ENCODE data around the gene SMYD3.

The SMYD3 gene

GRCh38 chr1:246460406-246460805 is 46.7 kb downstream of the SMYD3 start:
- Mint-ChIP-seq H3K36me3 (peaks cover 10% of the 10 kb centered on the region), H3K27ac (no peak overlapping the region), H3K9me3 (ENCODE audit: low read depth) (no peaks in the 10 kb centered on the region), H3K4me3 (no peak overlapping the region), H3K4me1 (ENCODE audit: low read depth) (peaks cover 30% of the 10 kb centered on the region), H3K27me3 (no peaks in the 10 kb centered on the region)

GRCh38 chr1:246459221-246459620 is 47.9 kb downstream of the SMYD3 start:
- H3K4me1 Mint-ChIP-seq (ENCODE audit: low read depth): peaks cover 31% of the 10 kb centered on the region
- peaks cover 10% of the 10 kb centered on the region for H3K36me3 Mint-ChIP-seq
- no peaks in the 10 kb centered on the region for H3K9me3 Mint-ChIP-seq (ENCODE audit: low read depth)
- H3K4me3 Mint-ChIP-seq: no peak overlapping the region
- H3K27ac Mint-ChIP-seq: no peak overlapping the region
- H3K27me3 Mint-ChIP-seq: no peaks in the 10 kb centered on the region

DNA sequence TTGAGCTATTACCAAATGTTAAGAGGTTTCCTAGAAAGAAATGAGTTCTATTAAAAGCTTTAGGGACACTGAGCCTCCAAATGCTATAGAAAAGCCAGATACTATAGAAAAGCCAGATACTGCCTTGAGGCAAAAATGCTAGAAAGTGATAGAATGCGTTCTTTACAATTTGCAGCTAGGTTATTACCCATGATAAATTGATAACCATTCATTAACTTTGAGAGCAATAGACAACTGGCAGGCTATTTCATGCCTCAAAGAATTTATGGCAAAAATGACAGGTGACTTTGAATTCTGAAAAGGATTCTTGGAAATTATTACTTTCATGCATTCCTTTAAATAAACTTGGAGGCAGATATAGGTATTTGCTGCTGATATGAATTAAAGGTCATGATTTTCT is 51.6 kb downstream of the SMYD3 start:
- H3K4me1 Mint-ChIP-seq (ENCODE audit: low read depth): peaks cover 28% of the 10 kb centered on the region

GRCh38 chr1:246454655-246455054 is 52.4 kb downstream of the SMYD3 start:
- Mint-ChIP-seq H3K27ac (no peak overlapping the region), H3K4me1 (ENCODE audit: low read depth) (peaks cover 22% of the 10 kb centered on the region)

More for the DNA sequence above, 51.6 kb downstream of the SMYD3 start:
- Mint-ChIP-seq H3K36me3 (peaks cover 10% of the 10 kb centered on the region), H3K27ac (no peak overlapping the region), H3K4me3 (no peak overlapping the region), H3K9me3 (ENCODE audit: low read depth) (no peaks in the 10 kb centered on the region), H3K27me3 (no peaks in the 10 kb centered on the region)

DNA sequence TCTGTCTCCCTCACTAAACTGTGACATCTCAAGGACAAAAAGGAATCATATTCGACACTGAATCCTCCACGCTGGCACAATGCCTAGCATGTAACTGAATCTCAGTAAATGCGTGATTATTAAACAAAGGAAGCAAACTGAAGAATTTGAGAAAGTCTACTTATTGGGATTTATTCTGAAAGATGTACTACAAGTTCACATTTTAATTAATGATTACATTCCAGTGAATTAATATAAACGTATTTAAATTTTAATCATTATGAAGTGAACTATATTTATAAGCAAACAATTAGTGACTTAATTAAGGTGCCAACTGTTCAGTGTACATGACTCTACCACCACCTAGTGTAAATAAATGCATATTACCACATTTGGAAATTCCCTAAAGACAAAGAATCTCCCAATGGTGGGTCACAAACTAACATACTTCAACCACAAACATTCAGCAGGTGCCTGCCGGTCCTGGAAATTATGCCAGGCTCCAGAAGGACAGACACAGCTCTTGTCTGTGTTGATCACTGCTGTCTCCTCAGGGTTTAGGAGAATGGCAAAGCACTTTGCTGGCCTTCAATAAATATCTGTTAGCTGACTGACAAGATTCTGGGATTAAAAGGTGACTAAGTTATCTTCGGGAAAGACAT is 56.3 kb downstream of the SMYD3 start:
- Mint-ChIP-seq H3K27me3 (no peaks in the 10 kb centered on the region), H3K36me3 (peaks cover 6% of the 10 kb centered on the region), H3K4me1 (ENCODE audit: low read depth) (peaks cover 4% of the 10 kb centered on the region), H3K9me3 (ENCODE audit: low read depth) (no peaks in the 10 kb centered on the region), H3K27ac (no peak overlapping the region), H3K4me3 (no peak overlapping the region)

More at GRCh38 chr1:246454655-246455054, 52.4 kb downstream of the SMYD3 start:
- Mint-ChIP-seq H3K9me3 (ENCODE audit: low read depth) (no peaks in the 10 kb centered on the region), H3K27me3 (no peaks in the 10 kb centered on the region), H3K4me3 (no peak overlapping the region), H3K36me3 (peaks cover 7% of the 10 kb centered on the region)

- Mint-ChIP-seq H3K4me3 (no peak overlapping the region), H3K9me3 (ENCODE audit: low read depth) (no peaks in the 10 kb centered on the region)
Observed at GRCh38 chr1:246448373-246448772, 58.7 kb downstream of the SMYD3 start.

GRCh38 chr1:246447501-246447900 is 59.6 kb downstream of the SMYD3 start:
- Mint-ChIP-seq H3K36me3 (peaks cover 6% of the 10 kb centered on the region), H3K27me3 (no peaks in the 10 kb centered on the region), H3K9me3 (ENCODE audit: low read depth) (no peaks in the 10 kb centered on the region), H3K4me3 (no peak overlapping the region), H3K27ac (no peak overlapping the region), H3K4me1 (ENCODE audit: low read depth) (peaks cover 2% of the 10 kb centered on the region)

More at GRCh38 chr1:246448373-246448772, 58.7 kb downstream of the SMYD3 start:
- Mint-ChIP-seq H3K36me3 (peaks cover 6% of the 10 kb centered on the region), H3K4me1 (ENCODE audit: low read depth) (peaks cover 2% of the 10 kb centered on the region), H3K27me3 (no peaks in the 10 kb centered on the region), H3K27ac (no peak overlapping the region)

DNA sequence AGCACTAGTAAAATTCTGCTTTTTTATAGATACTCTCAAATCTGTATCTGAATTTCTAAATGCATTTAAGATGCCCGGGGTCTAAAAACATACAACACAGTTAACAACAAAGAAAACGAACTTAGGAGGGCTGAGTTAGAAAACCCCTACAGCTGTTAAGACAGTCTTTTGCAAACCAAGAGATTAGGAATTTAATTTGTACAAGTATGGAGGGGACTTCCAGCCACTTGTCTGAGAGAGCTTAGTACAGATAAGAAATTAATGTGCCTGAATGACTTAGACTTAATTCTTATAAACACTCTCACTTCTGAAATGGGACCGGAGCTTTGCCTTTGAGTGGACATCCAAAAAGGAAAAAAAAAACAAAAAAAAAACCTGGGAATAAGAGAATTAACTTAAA is 61.6 kb downstream of the SMYD3 start:
- Mint-ChIP-seq H3K27me3 (no peaks in the 10 kb centered on the region), H3K9me3 (ENCODE audit: low read depth) (no peaks in the 10 kb centered on the region), H3K27ac (no peak overlapping the region), H3K36me3 (peaks cover 9% of the 10 kb centered on the region), H3K4me1 (ENCODE audit: low read depth) (no peaks in the 10 kb centered on the region), H3K4me3 (no peak overlapping the region)

DNA sequence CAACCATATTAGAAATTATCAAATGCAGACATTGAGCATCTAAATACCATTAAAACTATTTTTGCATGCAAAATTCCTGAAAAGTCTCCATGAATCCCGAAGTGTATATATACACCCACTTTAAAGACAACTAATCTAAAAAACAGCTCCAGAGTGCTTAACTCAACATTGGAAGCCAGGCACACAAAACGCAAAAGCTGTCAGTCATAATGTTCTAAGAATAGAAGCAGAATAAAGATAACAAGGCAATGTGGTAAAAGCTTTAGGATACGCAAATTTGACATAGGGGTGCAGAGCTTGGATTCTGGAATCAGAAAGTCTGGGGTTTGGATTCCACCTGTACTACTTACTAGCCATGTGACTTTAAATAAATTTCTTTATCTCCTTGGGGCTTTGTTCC is 62.5 kb downstream of the SMYD3 start:
- Mint-ChIP-seq H3K36me3 (peaks cover 9% of the 10 kb centered on the region), H3K4me3 (no peak overlapping the region), H3K9me3 (ENCODE audit: low read depth) (no peaks in the 10 kb centered on the region), H3K27me3 (no peaks in the 10 kb centered on the region), H3K27ac (no peak overlapping the region), H3K4me1 (ENCODE audit: low read depth) (no peaks in the 10 kb centered on the region)

- Mint-ChIP-seq H3K9me3 (ENCODE audit: low read depth) (no peaks in the 10 kb centered on the region), H3K4me1 (ENCODE audit: low read depth) (peaks cover 6% of the 10 kb centered on the region), H3K4me3 (no peak overlapping the region), H3K36me3 (peaks cover 24% of the 10 kb centered on the region), H3K27me3 (no peaks in the 10 kb centered on the region), H3K27ac (no peak overlapping the region)
Observed at GRCh38 chr1:246437961-246438360, 69.1 kb downstream of the SMYD3 start.

- H3K27ac Mint-ChIP-seq: no peak overlapping the region
- peaks cover 2% of the 10 kb centered on the region for H3K9me3 Mint-ChIP-seq (ENCODE audit: low read depth)
- no peak overlapping the region for H3K4me3 Mint-ChIP-seq
- peaks cover 26% of the 10 kb centered on the region for H3K36me3 Mint-ChIP-seq
- peaks cover 7% of the 10 kb centered on the region for H3K4me1 Mint-ChIP-seq (ENCODE audit: low read depth)
- H3K27me3 Mint-ChIP-seq: no peaks in the 10 kb centered on the region
Observed at GRCh38 chr1:246435421-246436041, 71.5 kb downstream of the SMYD3 start.

GRCh38 chr1:246434335-246434734 is 72.7 kb downstream of the SMYD3 start:
- Mint-ChIP-seq H3K4me3 (no peak overlapping the region), H3K27ac (no peak overlapping the region), H3K36me3 (peaks cover 26% of the 10 kb centered on the region), H3K27me3 (no peaks in the 10 kb centered on the region), H3K9me3 (ENCODE audit: low read depth) (peaks cover 6% of the 10 kb centered on the region), H3K4me1 (ENCODE audit: low read depth) (peaks cover 7% of the 10 kb centered on the region)

- Mint-ChIP-seq H3K36me3 (peaks cover 14% of the 10 kb centered on the region), H3K4me3 (no peak overlapping the region), H3K27me3 (no peaks in the 10 kb centered on the region), H3K4me1 (ENCODE audit: low read depth) (peaks cover 12% of the 10 kb centered on the region), H3K9me3 (ENCODE audit: low read depth) (peaks cover 6% of the 10 kb centered on the region), H3K27ac (no peak overlapping the region)
Observed at GRCh38 chr1:246428542-246429308, 78.4 kb downstream of the SMYD3 start.

DNA sequence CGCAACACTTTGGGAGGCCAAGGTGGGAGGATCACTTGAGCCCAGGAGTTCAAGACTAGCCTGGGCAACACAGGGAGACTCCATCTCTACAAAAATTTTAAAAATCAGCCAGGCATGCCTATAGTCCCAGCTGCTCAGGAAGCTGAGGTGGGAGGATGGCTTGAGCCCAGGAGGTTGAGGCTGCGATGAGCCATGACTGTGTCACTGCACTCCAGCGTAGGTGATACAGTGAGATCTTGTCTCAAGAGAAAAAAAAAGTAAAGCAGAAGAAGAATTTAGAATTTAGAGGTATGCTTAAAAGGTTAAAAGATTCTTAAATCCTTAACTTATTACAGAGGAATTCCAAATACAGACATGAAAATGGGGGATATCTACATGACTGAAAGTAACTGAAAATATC is 79.5 kb downstream of the SMYD3 start:
- Mint-ChIP-seq H3K36me3 (peaks cover 11% of the 10 kb centered on the region), H3K27me3 (no peaks in the 10 kb centered on the region), H3K9me3 (ENCODE audit: low read depth) (peaks cover 6% of the 10 kb centered on the region), H3K27ac (no peak overlapping the region), H3K4me3 (no peak overlapping the region), H3K4me1 (ENCODE audit: low read depth) (peaks cover 13% of the 10 kb centered on the region)

GRCh38 chr1:246425895-246426294 is 81.2 kb downstream of the SMYD3 start:
- Mint-ChIP-seq H3K4me1 (ENCODE audit: low read depth) (peaks cover 13% of the 10 kb centered on the region), H3K27ac (no peak overlapping the region), H3K4me3 (no peak overlapping the region), H3K36me3 (peaks cover 10% of the 10 kb centered on the region), H3K9me3 (ENCODE audit: low read depth) (peaks cover 6% of the 10 kb centered on the region), H3K27me3 (no peaks in the 10 kb centered on the region)

Data from activated naive CD8-positive, alpha-beta T cell (primary cell).